Transverse colon (tissue), 4 donors: ENCODE measurements around the gene REEP6.

Experiments
- POLR2A ChIP-seq: fragments of 450-650 bp; IDR thresholded peaks from one replicate; pipeline ENCODE4 v1.6.1; 2016; ENCODE audit warnings: antibody characterized with exemption, mild to moderate bottlenecking, moderate library complexity
- POLR2AphosphoS5 ChIP-seq, 3 donors: sonication (generic); formaldehyde crosslinking; IDR thresholded peaks; one replicate each; pipeline ENCODE4 v1.6.1; 2016; ENCODE audit warnings: antibody characterized with exemption in 3 of 3
- TF ChIP-seq, protein P1 (sequence below), 5 experiments: fragments of 200-600 bp in 3 of 5; fragments of 450-650 bp in 2 of 5; sonication (generic) in 3 of 5; IDR thresholded peaks; 1 replicate in 2 of 5; 2 replicates in 3 of 5; pipeline ENCODE4 v1.5.1; 2016 to 2017; ENCODE audit warnings: antibody characterized with exemption in 5 of 5, inconsistent platforms in 3 of 5, mild to moderate bottlenecking in 2 of 5, moderate library complexity in 1 of 5

DNA sequence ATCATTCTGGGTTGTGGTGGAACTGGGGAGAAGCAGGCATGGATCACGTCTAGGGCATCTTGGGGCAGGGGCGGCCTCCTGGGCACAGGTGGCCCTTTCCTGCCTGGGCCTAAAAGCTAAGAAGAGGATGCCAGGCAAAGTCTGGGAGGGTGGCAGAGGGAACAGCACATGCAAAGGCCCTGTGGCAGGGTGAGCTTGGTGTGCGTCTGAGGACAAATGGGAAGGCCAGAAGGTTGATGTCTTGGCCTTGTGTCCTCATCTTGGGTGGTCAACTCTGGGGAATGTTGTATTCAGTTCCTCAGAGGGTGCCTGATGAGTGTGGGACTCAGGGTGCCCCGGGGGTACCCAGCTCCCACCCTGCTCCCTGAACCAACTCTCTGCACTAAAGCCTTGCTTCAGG, 27.5 kb downstream of the REEP6 start:
- TF ChIP-seq, protein P1, sequence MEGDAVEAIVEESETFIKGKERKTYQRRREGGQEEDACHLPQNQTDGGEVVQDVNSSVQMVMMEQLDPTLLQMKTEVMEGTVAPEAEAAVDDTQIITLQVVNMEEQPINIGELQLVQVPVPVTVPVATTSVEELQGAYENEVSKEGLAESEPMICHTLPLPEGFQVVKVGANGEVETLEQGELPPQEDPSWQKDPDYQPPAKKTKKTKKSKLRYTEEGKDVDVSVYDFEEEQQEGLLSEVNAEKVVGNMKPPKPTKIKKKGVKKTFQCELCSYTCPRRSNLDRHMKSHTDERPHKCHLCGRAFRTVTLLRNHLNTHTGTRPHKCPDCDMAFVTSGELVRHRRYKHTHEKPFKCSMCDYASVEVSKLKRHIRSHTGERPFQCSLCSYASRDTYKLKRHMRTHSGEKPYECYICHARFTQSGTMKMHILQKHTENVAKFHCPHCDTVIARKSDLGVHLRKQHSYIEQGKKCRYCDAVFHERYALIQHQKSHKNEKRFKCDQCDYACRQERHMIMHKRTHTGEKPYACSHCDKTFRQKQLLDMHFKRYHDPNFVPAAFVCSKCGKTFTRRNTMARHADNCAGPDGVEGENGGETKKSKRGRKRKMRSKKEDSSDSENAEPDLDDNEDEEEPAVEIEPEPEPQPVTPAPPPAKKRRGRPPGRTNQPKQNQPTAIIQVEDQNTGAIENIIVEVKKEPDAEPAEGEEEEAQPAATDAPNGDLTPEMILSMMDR (IDR thresholded peaks at IDR 0.05), result no peak
- no peak for TF ChIP-seq POLR2AphosphoS5 (IDR thresholded peaks at IDR 0.05)
- no peak for TF ChIP-seq POLR2A
